GM19035 (cell line): ENCODE data around the gene MSRB2.

ENCODE experiments used
- ATAC-seq: cut with Tn5 transposase; IDR thresholded peaks from one replicate; pipeline ENCODE4 v1.9.1; 2021; ENCODE audit not compliant: unreplicated experiment

MSRB2 gene

DNA sequence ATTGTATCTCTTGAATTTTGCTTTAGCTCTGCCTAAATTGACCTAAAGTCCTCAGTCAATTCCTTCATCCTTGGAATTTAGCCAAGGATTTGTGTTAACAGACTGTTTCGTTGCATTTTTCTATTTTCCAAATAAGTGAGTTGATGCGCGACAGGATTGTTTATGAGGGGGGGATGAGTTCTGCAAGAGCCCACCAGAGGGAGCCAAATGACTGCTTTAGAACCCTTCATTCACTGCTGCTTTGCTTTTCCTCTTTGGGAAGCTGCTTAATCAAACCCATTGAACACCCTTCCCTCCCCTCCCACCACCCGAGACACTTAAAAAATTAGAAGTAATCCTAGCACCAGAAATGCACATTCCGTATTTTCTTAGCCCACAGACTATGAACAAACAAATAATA is 63.0 kb downstream of the MSRB2 start:
- peak; percentile 65 for ATAC-seq

DNA sequence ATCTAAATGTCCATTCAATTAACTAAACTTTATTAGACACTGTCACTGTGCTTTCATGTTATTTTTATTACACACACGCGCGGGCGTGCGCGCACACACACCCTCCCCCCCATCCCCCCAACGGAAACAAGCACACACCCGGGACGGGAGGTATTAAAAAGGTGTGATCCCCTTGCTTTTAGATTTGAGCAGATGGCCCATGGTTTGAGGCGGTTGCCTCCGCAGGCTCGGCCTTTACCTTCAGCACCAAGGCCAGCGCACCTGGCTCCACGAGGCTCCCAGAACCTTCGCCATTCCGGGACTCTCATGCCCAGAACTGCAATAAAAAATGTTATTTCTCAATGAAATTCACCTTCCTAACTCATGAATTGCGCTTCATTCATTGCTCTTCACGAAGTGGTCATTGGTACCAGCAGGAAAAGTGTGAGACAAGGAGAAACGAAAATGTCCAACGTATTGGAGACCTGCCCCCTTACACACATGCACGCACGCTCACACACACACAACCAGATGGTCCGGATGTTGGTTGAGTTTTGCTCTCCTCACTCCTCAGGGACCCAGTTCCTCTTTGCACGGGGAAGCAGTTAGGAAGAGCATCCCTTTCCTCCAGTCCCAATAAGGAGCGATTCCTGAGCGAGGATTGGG is 76.0 kb downstream of the MSRB2 start:
- ATAC-seq: no peak
